ENCODE data around the gene PHYH.

DNA sequence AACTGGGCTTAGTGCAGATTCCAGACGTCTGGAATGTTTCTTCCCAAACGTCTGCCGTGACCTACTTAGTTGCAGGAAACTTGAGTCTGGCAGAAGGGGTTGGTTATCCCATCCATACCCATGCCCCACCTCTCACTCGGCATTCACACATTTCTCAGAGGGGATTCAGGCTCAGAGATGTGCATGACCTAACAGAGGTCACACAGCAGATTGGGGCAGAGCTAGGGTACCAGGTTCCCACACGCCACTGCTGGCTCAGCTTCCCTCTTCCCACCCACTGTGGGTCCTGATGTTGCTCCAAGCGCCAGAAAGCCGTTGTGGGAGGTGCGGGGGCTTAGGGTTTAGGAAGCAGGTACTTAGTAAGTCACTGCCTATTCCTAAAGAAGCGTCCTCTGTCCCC is 68.7 kb downstream of the PHYH start:
- TF ChIP-seq, protein P1, sequence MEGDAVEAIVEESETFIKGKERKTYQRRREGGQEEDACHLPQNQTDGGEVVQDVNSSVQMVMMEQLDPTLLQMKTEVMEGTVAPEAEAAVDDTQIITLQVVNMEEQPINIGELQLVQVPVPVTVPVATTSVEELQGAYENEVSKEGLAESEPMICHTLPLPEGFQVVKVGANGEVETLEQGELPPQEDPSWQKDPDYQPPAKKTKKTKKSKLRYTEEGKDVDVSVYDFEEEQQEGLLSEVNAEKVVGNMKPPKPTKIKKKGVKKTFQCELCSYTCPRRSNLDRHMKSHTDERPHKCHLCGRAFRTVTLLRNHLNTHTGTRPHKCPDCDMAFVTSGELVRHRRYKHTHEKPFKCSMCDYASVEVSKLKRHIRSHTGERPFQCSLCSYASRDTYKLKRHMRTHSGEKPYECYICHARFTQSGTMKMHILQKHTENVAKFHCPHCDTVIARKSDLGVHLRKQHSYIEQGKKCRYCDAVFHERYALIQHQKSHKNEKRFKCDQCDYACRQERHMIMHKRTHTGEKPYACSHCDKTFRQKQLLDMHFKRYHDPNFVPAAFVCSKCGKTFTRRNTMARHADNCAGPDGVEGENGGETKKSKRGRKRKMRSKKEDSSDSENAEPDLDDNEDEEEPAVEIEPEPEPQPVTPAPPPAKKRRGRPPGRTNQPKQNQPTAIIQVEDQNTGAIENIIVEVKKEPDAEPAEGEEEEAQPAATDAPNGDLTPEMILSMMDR (IDR thresholded peaks at IDR 0.05), result no peak
- no peak for TF ChIP-seq POLR2A (IDR thresholded peaks at IDR 0.05)
- TF ChIP-seq POLR2AphosphoS5 (IDR thresholded peaks at IDR 0.05), result no peak

Measured in breast epithelium (tissue), 3 donors.